K562 (cell line): ENCODE measurements around the gene ASB6.

ENCODE experiments used
- ELF1 ChIP-seq: fragments of 200-800 bp; sonication (Bioruptor generic); IDR thresholded peaks from 2 replicates; pipeline ENCODE4 v1.6.1; 2016; ENCODE audit warnings: missing genetic modification characterization, missing compliant biosample characterization
- ETS2 ChIP-seq: IDR thresholded peaks from 2 replicates; pipeline ENCODE4 v1.6.1; 2016; ENCODE audit warnings: borderline replicate concordance, missing genetic modification characterization, mild to moderate bottlenecking, moderate library complexity, missing compliant biosample characterization; ENCODE audit not compliant: poor library complexity, severe bottlenecking
- GABPB2 ChIP-seq: fragments of 250-450 bp; sonication (Bioruptor Pico); conservative IDR thresholded peaks from 2 replicates; pipeline ENCODE4 v1.5.1; 2021; ENCODE audit warnings: mild to moderate bottlenecking
- HCFC1 ChIP-seq: IDR thresholded peaks from 2 replicates; pipeline ENCODE4 v1.6.1; 2012; ENCODE audit warnings: low read depth, low read length, improper control_type of control experiment
- MTA3 ChIP-seq: fragments of 450-650 bp; formaldehyde crosslinking; IDR thresholded peaks from 2 replicates; pipeline ENCODE4 v1.6.1; 2017; ENCODE audit warnings: mild to moderate bottlenecking, borderline replicate concordance
- PHF20 ChIP-seq: fragments of 450-650 bp; IDR thresholded peaks from 2 replicates; pipeline ENCODE4 v1.6.1; 2018; ENCODE audit not compliant: partially characterized antibody
- SREBF1 ChIP-seq: fragments of 150-350 bp; IDR thresholded peaks from 2 replicates; pipeline ENCODE4 v1.6.1; 2014; ENCODE audit warnings: antibody characterized with exemption, low read depth, low read length, borderline replicate concordance
- SREBF2 ChIP-seq: sonication (generic); formaldehyde crosslinking; IDR thresholded peaks from 2 replicates; pipeline ENCODE4 v1.4.0; 2020; ENCODE audit warnings: mild to moderate bottlenecking, missing genetic modification reagents
- U2AF2 ChIP-seq: fragments of 200-400 bp; formaldehyde crosslinking; optimal IDR thresholded peaks from 2 replicates; pipeline ENCODE3; 2017; ENCODE audit warnings: low read depth, mild to moderate bottlenecking, low read length
- TF ChIP-seq, protein P1 (sequence below), 2 experiments: fragments of 450-650 bp in 1 of 2; sonication (generic) in 1 of 2; formaldehyde crosslinking in 1 of 2; IDR thresholded peaks in 1 of 2; conservative IDR thresholded peaks in 1 of 2; 2 replicates each; pipeline versions ENCODE4 v1.6.1 to v1.8.1; 2016 to 2023; ENCODE audit warnings: mild to moderate bottlenecking in 2 of 2, moderate library complexity in 2 of 2, inconsistent platforms in 1 of 2, missing genetic modification reagents in 1 of 2
- TF ChIP-seq, protein P2 (sequence below), 3 experiments: IDR thresholded peaks in 2 of 3; conservative IDR thresholded peaks in 1 of 3; 2 replicates each; pipeline ENCODE4 v1.5.1; 2011 to 2012; ENCODE audit warnings: low read length in 3 of 3, mild to moderate bottlenecking in 3 of 3, control low read depth in 2 of 3, improper control_type of control experiment in 1 of 3, inconsistent platforms in 1 of 3, low read depth in 1 of 3, mixed read lengths in 1 of 3, moderate library complexity in 1 of 3; ENCODE audit not compliant: insufficient read depth in 2 of 3
- TF ChIP-seq, protein P3 (sequence below): IDR thresholded peaks from 2 replicates; pipeline ENCODE4 v1.6.1; 2016; ENCODE audit warnings: missing genetic modification characterization, missing compliant biosample characterization

DNA sequence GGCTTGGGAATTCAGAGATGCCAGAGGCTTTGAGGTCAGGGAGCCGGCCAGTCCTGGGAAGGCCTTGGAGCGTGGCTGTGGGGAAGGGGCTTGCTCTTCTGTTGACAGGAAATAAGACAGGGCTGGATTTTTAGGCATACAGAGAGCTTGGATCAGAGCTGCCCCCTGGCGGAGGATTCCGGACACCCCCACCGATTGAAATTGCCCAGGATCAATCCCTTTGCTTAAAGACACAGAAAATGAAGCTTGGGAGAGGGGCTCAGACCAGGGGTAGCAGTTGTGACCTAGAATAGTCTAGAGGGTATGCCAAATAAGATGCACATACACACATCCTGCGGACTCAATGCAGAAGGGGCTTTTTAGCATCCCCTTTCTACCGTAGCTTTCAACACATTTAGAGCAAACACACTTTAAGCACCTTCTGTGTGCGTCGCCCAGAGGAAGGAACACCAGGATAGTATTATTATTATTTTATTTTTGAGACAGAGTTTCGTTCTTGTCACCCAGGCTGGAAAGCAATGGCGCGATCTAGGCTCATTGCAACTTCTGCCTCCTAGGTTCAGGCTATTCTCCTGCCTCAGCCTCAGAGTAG, 17.7 kb downstream of the ASB6 start:
- TF ChIP-seq SREBF1 (no peak), ELF1 (tag) (no peak), U2AF2 (no peak), SREBF2 (CRISPR knock-in tag) (no peak), HCFC1 (no peak), GABPB2 (CRISPR knock-in tag) (no peak), ETS2 (tag) (no peak), PHF20 (no peak), MTA3 (no peak)
- TF ChIP-seq, protein P1, sequence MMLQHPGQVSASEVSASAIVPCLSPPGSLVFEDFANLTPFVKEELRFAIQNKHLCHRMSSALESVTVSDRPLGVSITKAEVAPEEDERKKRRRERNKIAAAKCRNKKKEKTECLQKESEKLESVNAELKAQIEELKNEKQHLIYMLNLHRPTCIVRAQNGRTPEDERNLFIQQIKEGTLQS (IDR thresholded peaks at IDR 0.05): no peak
- TF ChIP-seq, protein P1 (CRISPR knock-in tag; conservative IDR thresholded peaks at IDR 0.05): no peak
- TF ChIP-seq, protein P2, sequence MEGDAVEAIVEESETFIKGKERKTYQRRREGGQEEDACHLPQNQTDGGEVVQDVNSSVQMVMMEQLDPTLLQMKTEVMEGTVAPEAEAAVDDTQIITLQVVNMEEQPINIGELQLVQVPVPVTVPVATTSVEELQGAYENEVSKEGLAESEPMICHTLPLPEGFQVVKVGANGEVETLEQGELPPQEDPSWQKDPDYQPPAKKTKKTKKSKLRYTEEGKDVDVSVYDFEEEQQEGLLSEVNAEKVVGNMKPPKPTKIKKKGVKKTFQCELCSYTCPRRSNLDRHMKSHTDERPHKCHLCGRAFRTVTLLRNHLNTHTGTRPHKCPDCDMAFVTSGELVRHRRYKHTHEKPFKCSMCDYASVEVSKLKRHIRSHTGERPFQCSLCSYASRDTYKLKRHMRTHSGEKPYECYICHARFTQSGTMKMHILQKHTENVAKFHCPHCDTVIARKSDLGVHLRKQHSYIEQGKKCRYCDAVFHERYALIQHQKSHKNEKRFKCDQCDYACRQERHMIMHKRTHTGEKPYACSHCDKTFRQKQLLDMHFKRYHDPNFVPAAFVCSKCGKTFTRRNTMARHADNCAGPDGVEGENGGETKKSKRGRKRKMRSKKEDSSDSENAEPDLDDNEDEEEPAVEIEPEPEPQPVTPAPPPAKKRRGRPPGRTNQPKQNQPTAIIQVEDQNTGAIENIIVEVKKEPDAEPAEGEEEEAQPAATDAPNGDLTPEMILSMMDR (IDR thresholded peaks at IDR 0.05 in 2 of 3, conservative IDR thresholded peaks at IDR 0.05 in 1 of 3; ENCODE audit: insufficient read depth in 2 of 3, low read depth in 1 of 3, low read length in 3 of 3): peak; percentile 76 to 86 (median 80)
- TF ChIP-seq, protein P3, sequence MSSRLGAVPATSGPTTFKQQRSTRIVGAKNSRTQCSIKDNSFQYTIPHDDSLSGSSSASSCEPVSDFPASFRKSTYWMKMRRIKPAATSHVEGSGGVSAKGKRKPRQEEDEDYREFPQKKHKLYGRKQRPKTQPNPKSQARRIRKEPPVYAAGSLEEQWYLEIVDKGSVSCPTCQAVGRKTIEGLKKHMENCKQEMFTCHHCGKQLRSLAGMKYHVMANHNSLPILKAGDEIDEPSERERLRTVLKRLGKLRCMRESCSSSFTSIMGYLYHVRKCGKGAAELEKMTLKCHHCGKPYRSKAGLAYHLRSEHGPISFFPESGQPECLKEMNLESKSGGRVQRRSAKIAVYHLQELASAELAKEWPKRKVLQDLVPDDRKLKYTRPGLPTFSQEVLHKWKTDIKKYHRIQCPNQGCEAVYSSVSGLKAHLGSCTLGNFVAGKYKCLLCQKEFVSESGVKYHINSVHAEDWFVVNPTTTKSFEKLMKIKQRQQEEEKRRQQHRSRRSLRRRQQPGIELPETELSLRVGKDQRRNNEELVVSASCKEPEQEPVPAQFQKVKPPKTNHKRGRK (tag): no peak
